ENCODE results near the gene PPP1R9A. TPM values are rescaled to one million over a fixed set of nuclear protein-coding genes. Genes with fewer than 3 reads are reported as not detected.
"Not testable (repeated sequence)": the region's sequence is repeated elsewhere in the genome, so short reads cannot be mapped to it uniquely, and the experiment has no call there.

PPP1R9A gene
- total RNA-seq, 2 experiments from 2014 or later, result not detected

- Mint-ChIP-seq H3K4me1 (no peaks in the 10 kb centered on the region), H3K36me3 (ENCODE audit: low read depth) (no peaks in the 10 kb centered on the region), H3K9me3 (no peaks in the 10 kb centered on the region), H3K27me3 (no peaks in the 10 kb centered on the region), H3K27ac (no peak overlapping the region), H3K4me3 (no peak overlapping the region)
- ChIA-PET CTCF (no interaction called here), POLR2A (no interaction called here)
- DNase-seq, result no peak
These were observed 95.4 kb downstream of the PPP1R9A start for GRCh38 chr7:95002775-95003174.

GRCh38 chr7:95004618-95005247 lies 97.3 kb downstream of the PPP1R9A start:
- no peaks in the 10 kb centered on the region for H3K36me3 Mint-ChIP-seq (ENCODE audit: low read depth)
- no peak for DNase-seq
- CTCF ChIA-PET, result no interaction called here
- POLR2A ChIA-PET, result no interaction called here
- no peak overlapping the region for H3K4me3 Mint-ChIP-seq
- no peak overlapping the region for H3K27ac Mint-ChIP-seq
- no peaks in the 10 kb centered on the region for H3K27me3 Mint-ChIP-seq
- no peaks in the 10 kb centered on the region for H3K4me1 Mint-ChIP-seq
- H3K9me3 Mint-ChIP-seq, result no peaks in the 10 kb centered on the region

GRCh38 chr7:95006010-95006409 lies 98.6 kb downstream of the PPP1R9A start:
- POLR2A ChIA-PET, result no interaction called here
- no peak overlapping the region for H3K4me3 Mint-ChIP-seq
- H3K9me3 Mint-ChIP-seq, result no peaks in the 10 kb centered on the region
- H3K36me3 Mint-ChIP-seq (ENCODE audit: low read depth), result no peaks in the 10 kb centered on the region
- no peaks in the 10 kb centered on the region for H3K4me1 Mint-ChIP-seq
- no peaks in the 10 kb centered on the region for H3K27me3 Mint-ChIP-seq
- H3K27ac Mint-ChIP-seq, result no peak overlapping the region
- DNase-seq, result no peak
- CTCF ChIA-PET, result no interaction called here

GRCh38 chr7:95008773-95009172 lies 101.4 kb downstream of the PPP1R9A start:
- POLR2A ChIA-PET, result not testable (repeated sequence)

GRCh38 chr7:95011146-95011928 lies 103.9 kb downstream of the PPP1R9A start:
- Mint-ChIP-seq H3K9me3 (no peaks in the 10 kb centered on the region), H3K27ac (no peak overlapping the region), H3K36me3 (ENCODE audit: low read depth) (no peaks in the 10 kb centered on the region), H3K4me1 (no peaks in the 10 kb centered on the region), H3K4me3 (no peak overlapping the region), H3K27me3 (no peaks in the 10 kb centered on the region)
- ChIA-PET POLR2A (no interaction called here), CTCF (no interaction called here)
- no peak for DNase-seq

More at GRCh38 chr7:95008773-95009172, 101.4 kb downstream of the PPP1R9A start:
- H3K4me3 Mint-ChIP-seq; DNase-seq; H3K4me1 Mint-ChIP-seq; H3K27ac Mint-ChIP-seq; H3K36me3 Mint-ChIP-seq (ENCODE audit: low read depth); H3K9me3 Mint-ChIP-seq; H3K27me3 Mint-ChIP-seq: not testable (repeated sequence)
- CTCF ChIA-PET, result interaction anchor here (0.6 kb wide), 1 partner anchor 176 kb away, joined by 6 read pairs; no protein-coding TSS in a partner anchor

GRCh38 chr7:95011995-95012394 lies 104.6 kb downstream of the PPP1R9A start:
- H3K27ac Mint-ChIP-seq, result no peak overlapping the region
- DNase-seq, result no peak
- H3K36me3 Mint-ChIP-seq (ENCODE audit: low read depth), result no peaks in the 10 kb centered on the region
- ChIA-PET CTCF (no interaction called here), POLR2A (no interaction called here)
- H3K4me3 Mint-ChIP-seq, result no peak overlapping the region
- H3K4me1 Mint-ChIP-seq, result no peaks in the 10 kb centered on the region
- no peaks in the 10 kb centered on the region for H3K27me3 Mint-ChIP-seq
- H3K9me3 Mint-ChIP-seq, result no peaks in the 10 kb centered on the region

GRCh38 chr7:95018021-95018420 lies 110.6 kb downstream of the PPP1R9A start:
- ChIA-PET POLR2A (no interaction called here), CTCF (no interaction called here)
- Mint-ChIP-seq H3K36me3 (ENCODE audit: low read depth) (no peaks in the 10 kb centered on the region), H3K4me3 (no peak overlapping the region), H3K9me3 (no peaks in the 10 kb centered on the region), H3K27me3 (no peaks in the 10 kb centered on the region), H3K4me1 (no peaks in the 10 kb centered on the region), H3K27ac (no peak overlapping the region)
- no peak for DNase-seq

GRCh38 chr7:95026018-95026417 lies 118.6 kb downstream of the PPP1R9A start:
- Mint-ChIP-seq H3K27ac (no peak overlapping the region), H3K4me1 (no peaks in the 10 kb centered on the region), H3K9me3 (peaks cover 15% of the 10 kb centered on the region), H3K27me3 (no peaks in the 10 kb centered on the region), H3K4me3 (no peak overlapping the region), H3K36me3 (ENCODE audit: low read depth) (no peaks in the 10 kb centered on the region)
- no peak for DNase-seq
- ChIA-PET CTCF (no interaction called here), POLR2A (no interaction called here)

- peaks cover 15% of the 10 kb centered on the region for H3K9me3 Mint-ChIP-seq
- H3K4me3 Mint-ChIP-seq, result no peak overlapping the region
- H3K27me3 Mint-ChIP-seq, result no peaks in the 10 kb centered on the region
- no peak overlapping the region for H3K27ac Mint-ChIP-seq
- H3K4me1 Mint-ChIP-seq, result no peaks in the 10 kb centered on the region
- ChIA-PET POLR2A (no interaction called here), CTCF (no interaction called here)
- DNase-seq, result no peak
- no peaks in the 10 kb centered on the region for H3K36me3 Mint-ChIP-seq (ENCODE audit: low read depth)
These were observed 119.2 kb downstream of the PPP1R9A start for GRCh38 chr7:95026421-95027072.

- peaks cover 15% of the 10 kb centered on the region for H3K9me3 Mint-ChIP-seq
- POLR2A ChIA-PET, result no interaction called here
- no peak overlapping the region for H3K27ac Mint-ChIP-seq
- H3K27me3 Mint-ChIP-seq, result no peaks in the 10 kb centered on the region
- no peaks in the 10 kb centered on the region for H3K36me3 Mint-ChIP-seq (ENCODE audit: low read depth)
- CTCF ChIA-PET, result no interaction called here
- DNase-seq, result no peak
- H3K4me3 Mint-ChIP-seq, result no peak overlapping the region
- no peaks in the 10 kb centered on the region for H3K4me1 Mint-ChIP-seq
These were observed 120.0 kb downstream of the PPP1R9A start for GRCh38 chr7:95027234-95027872.

GRCh38 chr7:95028683-95029082 lies 121.3 kb downstream of the PPP1R9A start:
- Mint-ChIP-seq H3K9me3 (peaks cover 15% of the 10 kb centered on the region), H3K36me3 (ENCODE audit: low read depth) (no peaks in the 10 kb centered on the region), H3K27me3 (no peaks in the 10 kb centered on the region), H3K27ac (no peak overlapping the region), H3K4me3 (no peak overlapping the region), H3K4me1 (no peaks in the 10 kb centered on the region)
- ChIA-PET CTCF (no interaction called here), POLR2A (no interaction called here)
- DNase-seq, result no peak

GRCh38 chr7:95035295-95035694 lies 127.9 kb downstream of the PPP1R9A start:
- H3K27ac Mint-ChIP-seq, result no peak overlapping the region
- H3K4me3 Mint-ChIP-seq, result no peak overlapping the region
- no peaks in the 10 kb centered on the region for H3K4me1 Mint-ChIP-seq
- H3K27me3 Mint-ChIP-seq, result no peaks in the 10 kb centered on the region
- CTCF ChIA-PET, result no interaction called here
- DNase-seq, result no peak
- POLR2A ChIA-PET, result no interaction called here
- no peaks in the 10 kb centered on the region for H3K9me3 Mint-ChIP-seq
- H3K36me3 Mint-ChIP-seq (ENCODE audit: low read depth), result no peaks in the 10 kb centered on the region

- POLR2A ChIA-PET, result no interaction called here
- CTCF ChIA-PET, result no interaction called here
- H3K4me1 Mint-ChIP-seq, result no peaks in the 10 kb centered on the region
- no peak overlapping the region for H3K27ac Mint-ChIP-seq
- no peaks in the 10 kb centered on the region for H3K27me3 Mint-ChIP-seq
- no peaks in the 10 kb centered on the region for H3K36me3 Mint-ChIP-seq (ENCODE audit: low read depth)
- no peak for DNase-seq
- no peak overlapping the region for H3K4me3 Mint-ChIP-seq
- H3K9me3 Mint-ChIP-seq, result no peaks in the 10 kb centered on the region
These were observed 133.6 kb downstream of the PPP1R9A start for GRCh38 chr7:95041031-95041430.

Data from activated CD4-positive, alpha-beta T cell treated with anti-CD3 and anti-CD28 coated beads, Interleukin-2, amount 10 ng/mL, durations not matched to agents 7 days and 5 days (primary cell).